Measurements from ENCODE around the gene EDDM3A. TPM values are rescaled to one million over a fixed set of nuclear protein-coding genes. Genes with fewer than 3 reads are reported as not detected.

Gene EDDM3A
- total RNA-seq, 1 experiment from 2014 or later = not detected

GRCh38 chr14:20726531-20726930 is 19.2 kb upstream of the EDDM3A start:
- H3K4me3 Mint-ChIP-seq (ENCODE audit: low read depth, unreplicated experiment) = no peak overlapping the region
- BruUV-seq (replicated peaks) = no TSS peak
- no peak for TF ChIP-seq CTCF (IDR thresholded peaks at IDR 0.05; ENCODE audit: unreplicated experiment)

GRCh38 chr14:20730891-20731290 is 14.8 kb upstream of the EDDM3A start:
- CTCF ChIA-PET = no interaction called here
- no TSS peak for BruUV-seq (replicated peaks)
- H3K36me3 Mint-ChIP-seq (ENCODE audit: insufficient read depth, unreplicated experiment) = no peaks in the 10 kb centered on the region
- no peak overlapping the region for H3K27ac Mint-ChIP-seq (ENCODE audit: unreplicated experiment)
- no peak overlapping the region for H3K4me3 Mint-ChIP-seq (ENCODE audit: low read depth, unreplicated experiment)
- DNase-seq = no peak
- no peak for TF ChIP-seq CTCF (IDR thresholded peaks at IDR 0.05; ENCODE audit: unreplicated experiment)
- intact Hi-C loops (cut with micrococcal nuclease; ENCODE audit: unreplicated experiment) = no loop called here
- H3K4me1 Mint-ChIP-seq (ENCODE audit: low read depth, unreplicated experiment) = peaks cover 31% of the 10 kb centered on the region
- H3K27me3 Mint-ChIP-seq (ENCODE audit: unreplicated experiment) = no peaks in the 10 kb centered on the region
- no peaks in the 10 kb centered on the region for H3K9me3 Mint-ChIP-seq (ENCODE audit: low read depth, unreplicated experiment)

More at GRCh38 chr14:20726531-20726930, 19.2 kb upstream of the EDDM3A start:
- peak overlapping the region; percentile 93 for H3K27ac Mint-ChIP-seq (ENCODE audit: unreplicated experiment)
- CTCF ChIA-PET = interaction anchor here (0.9 to 1.0 kb wide), 2 partner anchors 12 kb away, joined by 3 to 4 read pairs; no protein-coding TSS in a partner anchor
- H3K4me1 Mint-ChIP-seq (ENCODE audit: low read depth, unreplicated experiment) = peaks cover 44% of the 10 kb centered on the region
- H3K9me3 Mint-ChIP-seq (ENCODE audit: low read depth, unreplicated experiment) = no peaks in the 10 kb centered on the region
- no peaks in the 10 kb centered on the region for H3K27me3 Mint-ChIP-seq (ENCODE audit: unreplicated experiment)
- DNase-seq = no peak
- intact Hi-C loops (cut with micrococcal nuclease; ENCODE audit: unreplicated experiment) = loop anchor here (2.0 kb wide), 1 partner anchor 16 kb away; no protein-coding TSS in a partner anchor
- H3K36me3 Mint-ChIP-seq (ENCODE audit: insufficient read depth, unreplicated experiment) = peaks cover 8% of the 10 kb centered on the region

- Mint-ChIP-seq H3K27ac (ENCODE audit: unreplicated experiment) (no peak overlapping the region), H3K9me3 (ENCODE audit: low read depth, unreplicated experiment) (no peaks in the 10 kb centered on the region), H3K36me3 (ENCODE audit: insufficient read depth, unreplicated experiment) (no peaks in the 10 kb centered on the region), H3K4me1 (ENCODE audit: low read depth, unreplicated experiment) (peaks cover 16% of the 10 kb centered on the region), H3K4me3 (ENCODE audit: low read depth, unreplicated experiment) (no peak overlapping the region), H3K27me3 (ENCODE audit: unreplicated experiment) (no peaks in the 10 kb centered on the region)
- no TSS peak for BruUV-seq (replicated peaks)
- no peak for TF ChIP-seq CTCF (IDR thresholded peaks at IDR 0.05; ENCODE audit: unreplicated experiment)
- CTCF ChIA-PET = no interaction called here
- DNase-seq = no peak
- intact Hi-C loops (cut with micrococcal nuclease; ENCODE audit: unreplicated experiment) = no loop called here
Observed at GRCh38 chr14:20732477-20732876, 13.2 kb upstream of the EDDM3A start.

- intact Hi-C loops (cut with micrococcal nuclease; ENCODE audit: unreplicated experiment) = no loop called here
- H3K4me1 Mint-ChIP-seq (ENCODE audit: low read depth, unreplicated experiment) = peaks cover 10% of the 10 kb centered on the region
- no peaks in the 10 kb centered on the region for H3K9me3 Mint-ChIP-seq (ENCODE audit: low read depth, unreplicated experiment)
- H3K36me3 Mint-ChIP-seq (ENCODE audit: insufficient read depth, unreplicated experiment) = no peaks in the 10 kb centered on the region
- H3K27me3 Mint-ChIP-seq (ENCODE audit: unreplicated experiment) = no peaks in the 10 kb centered on the region
- no peak for DNase-seq
- no TSS peak for BruUV-seq (replicated peaks)
- CTCF ChIA-PET = no interaction called here
- TF ChIP-seq CTCF (IDR thresholded peaks at IDR 0.05; ENCODE audit: unreplicated experiment) = no peak
- no peak overlapping the region for H3K4me3 Mint-ChIP-seq (ENCODE audit: low read depth, unreplicated experiment)
- H3K27ac Mint-ChIP-seq (ENCODE audit: unreplicated experiment) = no peak overlapping the region
Observed at GRCh38 chr14:20732979-20733635, 12.6 kb upstream of the EDDM3A start.

Measured in Calu3 (cell line).